ENCODE measurements around the gene TRAK2. TPM values are rescaled to one million over a fixed set of nuclear protein-coding genes. Genes with fewer than 3 reads are reported as not detected.

The TRAK2 gene
- total and polyA plus RNA-seq, 2 donors (not counting 1 experiment from before 2014, with no cell fraction given), result 16.9 to 21.6 TPM

GRCh38 chr2:201436141-201436540 is 15.1 kb downstream of the TRAK2 start:
- intact Hi-C loops (cut with micrococcal nuclease), result no loop called here
- Histone ChIP-seq H3K79me2 (ENCODE audit: control insufficient read depth, insufficient read depth, low read length) (peaks cover 94% of the 10 kb centered on the region), H3K9ac (ENCODE audit: low read length) (no peak overlapping the region), H3K36me3 (replicated peaks in 1 of 2; ENCODE audit: control extremely low read depth in 1 of 2, control insufficient read depth in 1 of 2, extremely low read depth in 1 of 2, insufficient read depth in 2 of 2, low read length in 1 of 2) (peaks cover 0 to 8% of the 10 kb centered on the region in 2 experiments), H3K4me3 (ENCODE audit: control extremely low read depth in 1 of 5, extremely low read depth in 1 of 5, insufficient read depth in 1 of 5, low read depth in 2 of 5, low read length in 4 of 5) (no peak overlapping the region), H2AFZ (ENCODE audit: insufficient read depth, low read depth, low read length, poor library complexity, severe bottlenecking) (no peak overlapping the region), H3K9me3 (ENCODE audit: control extremely low read depth in 1 of 3, control insufficient read depth in 2 of 3, insufficient read depth in 1 of 3, low read length in 2 of 3) (no peaks in the 10 kb centered on the region), H3K27me3 (replicated peaks in 1 of 4; ENCODE audit: control extremely low read depth in 1 of 4, control insufficient read depth in 3 of 4, insufficient read depth in 4 of 4, low read length in 3 of 4) (no peaks in the 10 kb centered on the region), H3K27ac (ENCODE audit: low read length in 2 of 2) (peak overlapping the region in 1 of 2 donors; percentile 28), H3K4me1 (ENCODE audit: control insufficient read depth in 2 of 2, insufficient read depth in 2 of 2, low read length in 2 of 2) (peaks cover 26 to 33% of the 10 kb centered on the region in 2 donors), H4K20me1 (ENCODE audit: control insufficient read depth, insufficient read depth, low read length, poor library complexity, severe bottlenecking) (peaks cover 54% of the 10 kb centered on the region), H3K4me2 (replicated peaks; ENCODE audit: low read depth, low read length, poor library complexity, severe bottlenecking) (no peak overlapping the region)
- no CpG with 5 or more reads among the region's 2 CpGs for WGBS (ENCODE audit: insufficient coverage)
- no peak for ATAC-seq (ENCODE audit: low read depth)
- H3K4me1 Mint-ChIP-seq, result peaks cover 54% of the 10 kb centered on the region
- POLR2A ChIA-PET, result no interaction called here
- no peak for DNase-seq
- H3K4me3 Mint-ChIP-seq, result no peak overlapping the region
- no peak overlapping the region for H3K27ac Mint-ChIP-seq
- CTCF ChIA-PET, result no interaction called here
- TF ChIP-seq EZH2 (IDR thresholded peaks at IDR 0.05; ENCODE audit: borderline replicate concordance, insufficient read depth, low read depth, low read length, poor library complexity, severe bottlenecking) (no peak), CTCF (IDR thresholded peaks at IDR 0.05) (no peak)
- H3K27me3 Mint-ChIP-seq, result no peaks in the 10 kb centered on the region
- H3K9me3 Mint-ChIP-seq (ENCODE audit: insufficient read depth), result no peaks in the 10 kb centered on the region

GRCh38 chr2:201433394-201433995 is 17.8 kb downstream of the TRAK2 start:
- Histone ChIP-seq H3K27me3 (replicated peaks in 1 of 4; ENCODE audit: control extremely low read depth in 1 of 4, control insufficient read depth in 3 of 4, insufficient read depth in 4 of 4, low read length in 3 of 4) (no peaks in the 10 kb centered on the region), H3K4me2 (replicated peaks; ENCODE audit: low read depth, low read length, poor library complexity, severe bottlenecking) (no peak overlapping the region), H3K4me1 (ENCODE audit: control insufficient read depth in 2 of 2, insufficient read depth in 2 of 2, low read length in 2 of 2) (peaks cover 17 to 22% of the 10 kb centered on the region in 2 donors), H3K9ac (ENCODE audit: low read length) (no peak overlapping the region), H3K9me3 (ENCODE audit: control extremely low read depth in 1 of 3, control insufficient read depth in 2 of 3, insufficient read depth in 1 of 3, low read length in 2 of 3) (no peaks in the 10 kb centered on the region), H2AFZ (ENCODE audit: insufficient read depth, low read depth, low read length, poor library complexity, severe bottlenecking) (no peak overlapping the region), H4K20me1 (ENCODE audit: control insufficient read depth, insufficient read depth, low read length, poor library complexity, severe bottlenecking) (peaks cover 43% of the 10 kb centered on the region), H3K79me2 (ENCODE audit: control insufficient read depth, insufficient read depth, low read length) (peaks cover 86% of the 10 kb centered on the region), H3K36me3 (replicated peaks in 1 of 2; ENCODE audit: control extremely low read depth in 1 of 2, control insufficient read depth in 1 of 2, extremely low read depth in 1 of 2, insufficient read depth in 2 of 2, low read length in 1 of 2) (peaks cover 0 to 8% of the 10 kb centered on the region in 2 experiments), H3K27ac (ENCODE audit: low read length in 2 of 2) (peak overlapping the region in 1 of 2 donors; percentile 50), H3K4me3 (ENCODE audit: control extremely low read depth in 1 of 5, extremely low read depth in 1 of 5, insufficient read depth in 1 of 5, low read depth in 2 of 5, low read length in 4 of 5) (no peak overlapping the region)
- ATAC-seq (ENCODE audit: low read depth) (no peak), DNase-seq (no peak)
- intact Hi-C loops (cut with micrococcal nuclease), result no loop called here
- Mint-ChIP-seq H3K4me3 (no peak overlapping the region), H3K27ac (peak overlapping the region; percentile 32), H3K4me1 (peaks cover 42% of the 10 kb centered on the region), H3K9me3 (ENCODE audit: insufficient read depth) (no peaks in the 10 kb centered on the region), H3K27me3 (no peaks in the 10 kb centered on the region)
- TF ChIP-seq CTCF (IDR thresholded peaks at IDR 0.05), result no peak
- TF ChIP-seq EZH2 (IDR thresholded peaks at IDR 0.05; ENCODE audit: borderline replicate concordance, insufficient read depth, low read depth, low read length, poor library complexity, severe bottlenecking), result no peak
- 93% methylated on average over 4 of the region's 11 CpGs for WGBS (ENCODE audit: insufficient coverage)
- POLR2A ChIA-PET, result no interaction called here
- CTCF ChIA-PET, result interaction anchor here (0.5 kb wide), 1 partner anchor 186 kb away, joined by 3 read pairs; no protein-coding TSS in a partner anchor

Data from B cell (primary cell).